ENCODE measurements around the gene DSC1.
"Not testable (repeated sequence)": the region's sequence is repeated elsewhere in the genome, so short reads cannot be mapped to it uniquely, and the experiment has no call there.

The DSC1 gene

DNA sequence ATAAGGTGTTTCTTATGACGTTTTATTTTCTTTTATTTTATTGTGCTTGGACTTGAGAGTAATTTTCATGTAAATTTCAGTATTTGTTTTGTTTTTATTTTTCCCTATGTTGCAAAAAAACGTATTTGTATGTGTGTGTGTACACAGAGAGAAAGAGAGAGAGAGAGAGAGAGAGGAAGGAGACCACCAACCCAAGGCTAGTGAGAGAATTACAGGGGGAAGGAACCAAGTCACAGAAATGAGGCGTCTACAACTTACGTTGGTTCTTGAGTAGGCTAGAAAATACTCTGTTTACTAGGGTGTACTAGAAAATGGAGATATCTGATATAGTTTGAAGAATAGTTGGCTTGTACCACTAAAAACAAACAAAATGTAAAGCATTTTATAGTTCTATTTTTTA lies 7.7 kb upstream of the DSC1 start:
- no peak for DNase-seq

DNA sequence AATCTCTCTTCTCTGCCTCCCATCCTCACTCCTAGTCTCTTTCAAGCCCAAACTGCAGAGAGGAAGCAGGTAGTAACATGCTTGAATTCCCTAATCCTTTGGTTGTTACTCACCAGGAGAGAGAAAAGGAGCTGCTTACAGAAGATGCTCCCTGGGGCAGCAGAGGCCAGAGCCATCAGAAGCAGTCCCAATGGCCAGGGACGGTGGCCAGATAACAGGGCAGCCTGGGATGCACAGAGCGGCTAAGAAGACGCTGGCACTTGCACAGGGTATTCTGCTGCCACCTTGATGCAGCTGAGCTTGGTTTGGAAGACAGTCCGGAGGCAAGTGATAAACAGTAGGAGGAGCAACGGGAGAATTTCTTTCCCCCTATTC lies 250 bp downstream of the DSC1 start:
- DNase-seq = no peak

DNA sequence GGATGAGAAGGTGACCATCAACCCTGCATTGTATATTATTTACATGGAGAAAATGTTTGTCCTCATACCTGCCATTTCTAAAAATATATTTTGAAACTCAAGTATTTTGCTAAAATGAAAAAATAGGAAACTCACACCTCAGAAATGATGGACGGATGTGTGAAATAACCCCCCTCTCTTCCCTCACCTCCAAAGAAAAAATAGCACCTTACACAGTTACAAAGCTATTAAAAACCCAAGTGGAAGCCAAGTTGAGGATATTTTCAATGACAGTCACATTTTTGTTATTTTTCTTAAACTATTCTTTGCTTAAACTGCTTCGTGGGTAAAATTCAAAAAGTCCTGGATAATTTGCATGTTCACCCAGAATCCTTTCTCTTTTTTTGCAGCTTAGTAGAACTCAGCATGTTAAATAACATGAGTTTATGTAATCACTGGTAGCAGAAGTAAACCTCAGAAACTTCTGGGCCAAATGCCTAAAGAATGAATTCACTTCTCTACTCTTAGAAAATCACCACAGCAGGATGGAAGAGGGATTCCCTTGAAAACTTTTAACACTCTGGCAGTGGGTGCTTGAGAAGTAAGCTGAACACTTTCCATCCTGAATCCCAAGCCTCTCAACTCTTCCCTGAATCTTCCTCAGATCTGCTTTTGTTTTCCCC lies 768 bp downstream of the DSC1 start:
- no peak for DNase-seq

DNA sequence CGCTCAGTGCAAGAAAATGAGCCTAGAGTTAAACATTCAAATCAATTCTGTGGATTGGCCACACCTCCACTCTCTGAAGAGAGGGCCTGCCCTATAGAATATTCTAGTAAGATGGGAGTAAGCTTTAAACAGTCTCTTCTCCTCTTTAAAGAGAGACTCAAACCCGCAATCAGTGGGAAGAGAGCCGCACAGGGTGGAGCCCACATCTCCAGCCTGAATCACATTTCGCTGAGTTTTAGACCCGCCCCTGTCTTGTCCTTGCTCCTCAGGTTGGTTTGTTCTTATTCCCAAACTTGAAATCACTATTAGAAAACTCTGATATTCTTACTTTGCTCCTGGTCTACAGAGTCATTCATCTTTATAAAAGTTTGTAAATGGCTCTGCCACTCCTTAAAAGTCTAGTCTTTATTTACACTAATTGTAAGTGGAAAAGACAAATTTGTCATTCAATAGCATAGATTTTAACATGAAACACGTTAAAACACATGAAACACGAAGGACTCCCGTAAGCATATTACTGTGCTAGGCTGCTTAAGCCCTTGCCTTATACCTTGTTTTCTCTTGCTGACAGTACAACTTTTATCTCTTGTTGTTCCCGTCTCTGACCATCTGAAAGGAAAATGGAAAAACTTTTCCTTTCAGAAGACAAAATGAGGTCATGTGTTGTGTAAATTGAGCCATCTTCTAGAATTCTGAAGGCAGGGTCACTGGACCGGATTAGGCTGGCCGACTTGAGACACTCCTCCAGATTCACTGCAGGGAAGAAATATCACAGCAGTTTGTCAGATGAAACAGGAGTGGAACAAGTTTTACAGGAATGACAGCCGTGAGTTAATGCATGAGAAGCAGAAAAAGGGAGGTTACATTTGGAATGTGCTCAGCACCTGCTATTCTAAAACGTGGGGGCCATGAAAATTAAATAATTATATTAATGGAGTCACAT lies 5.6 kb downstream of the DSC1 start:
- DNase-seq = no peak

DNA sequence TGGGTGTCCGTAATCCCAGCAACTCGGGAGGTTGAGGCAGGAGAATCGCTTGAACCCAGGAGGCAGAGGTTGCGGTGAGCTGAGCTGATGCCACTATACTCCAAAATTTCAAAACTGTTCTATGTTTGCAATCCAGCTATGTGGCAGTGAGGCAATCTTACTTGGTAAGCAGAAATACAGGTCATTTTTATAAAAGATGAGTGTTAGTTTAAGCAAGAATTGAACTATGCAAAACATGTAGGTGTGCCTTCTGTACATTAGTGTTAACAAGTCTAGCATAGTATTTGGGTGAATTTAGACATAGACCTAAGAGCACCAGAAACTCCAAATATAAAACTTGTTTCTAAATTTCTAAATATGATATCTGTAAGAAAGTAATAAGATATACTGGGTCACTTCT lies 7.2 kb downstream of the DSC1 start:
- no peak for DNase-seq

DNA sequence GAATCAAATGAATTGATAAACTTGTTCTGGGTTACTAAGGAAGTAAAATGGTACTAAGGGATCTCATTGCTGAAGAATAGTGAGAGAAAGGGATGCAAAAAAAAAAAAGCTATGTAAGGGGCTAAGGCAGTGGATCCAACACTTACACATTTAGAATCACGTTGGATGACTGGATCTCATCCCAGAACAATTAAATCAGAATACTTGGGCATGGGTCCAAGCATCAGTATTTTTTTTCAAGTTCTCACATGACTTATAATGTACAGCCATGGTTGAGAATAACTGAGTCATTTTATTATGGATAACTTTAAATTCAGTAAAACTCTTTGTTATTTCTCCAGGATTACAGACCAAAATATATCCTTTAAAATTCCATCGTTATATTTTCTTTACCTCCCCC lies 8.5 kb downstream of the DSC1 start:
- no peak for DNase-seq

DNA sequence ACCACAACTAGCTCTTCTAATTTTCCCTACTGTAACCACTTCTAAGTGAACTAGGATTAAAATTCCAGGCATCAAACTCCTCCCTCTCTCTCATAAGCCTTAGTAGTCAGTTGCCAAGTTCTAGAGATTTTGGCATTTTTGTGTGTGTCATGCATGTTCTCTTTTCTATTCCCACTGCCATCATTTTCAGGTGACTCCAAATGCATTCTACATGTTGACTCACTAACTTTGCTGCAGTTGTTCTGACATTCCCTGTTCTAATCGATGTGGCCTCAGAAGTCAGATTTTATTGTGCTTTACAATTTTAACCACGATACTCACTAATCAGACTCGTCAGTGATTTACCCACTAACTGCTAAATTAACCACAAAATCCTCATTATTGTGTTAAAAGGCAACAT lies 13.3 kb downstream of the DSC1 start:
- no peak for DNase-seq

DNA sequence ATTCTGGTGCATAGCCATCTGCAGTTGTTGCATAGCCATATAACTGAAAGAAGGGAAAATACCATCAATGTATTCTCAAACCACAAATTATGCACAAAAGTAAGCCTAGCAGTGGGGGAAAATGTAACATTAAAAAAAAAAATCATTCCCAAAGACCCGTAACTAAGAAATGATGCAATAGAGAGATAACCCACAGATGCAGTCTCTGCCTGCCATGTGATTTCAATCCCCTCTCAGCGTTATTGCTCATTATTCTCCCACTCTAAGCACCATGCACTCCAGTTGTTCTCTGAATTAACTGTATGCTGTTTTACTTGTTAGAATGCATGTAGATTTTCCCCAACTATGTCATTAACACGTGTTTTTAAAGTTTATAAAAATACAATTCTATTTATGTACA lies 14.1 kb downstream of the DSC1 start:
- DNase-seq = no peak

DNA sequence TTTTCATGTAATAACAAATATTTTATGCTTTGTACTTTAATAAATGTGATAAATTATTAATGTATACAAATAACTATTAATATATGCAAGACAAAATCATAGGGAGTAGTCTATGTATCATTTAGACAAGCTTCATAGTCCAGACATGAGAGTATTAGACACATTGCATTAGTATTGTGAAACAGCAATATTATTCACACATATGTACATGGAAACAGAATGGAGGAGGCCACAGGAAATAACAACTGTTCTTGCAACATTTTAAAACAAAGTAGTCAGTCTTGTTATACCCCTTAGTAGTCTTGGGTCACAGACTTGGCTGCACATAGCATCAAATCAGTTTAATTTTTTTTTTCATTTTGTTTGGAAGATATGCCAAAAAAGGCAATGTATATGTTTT lies 15.8 kb downstream of the DSC1 start:
- DNase-seq = no peak

DNA sequence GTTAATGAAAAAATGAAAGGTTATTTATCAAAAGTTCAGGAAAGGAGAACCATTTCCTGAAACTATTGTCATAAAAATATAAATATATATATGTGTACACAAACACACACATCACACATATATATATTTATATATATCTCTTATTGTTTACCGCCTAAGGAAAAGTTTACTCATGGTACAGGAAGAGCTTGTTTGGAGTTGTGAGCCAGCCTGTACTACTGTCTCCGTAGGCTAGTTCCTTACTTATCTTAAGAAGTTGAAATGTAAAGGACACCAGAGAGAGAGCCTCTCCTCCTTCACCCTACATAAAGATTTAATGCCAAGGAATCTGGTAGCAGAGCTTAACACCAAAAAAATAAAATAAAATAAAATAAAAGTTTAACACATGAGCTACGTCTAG lies 19.6 kb downstream of the DSC1 start:
- DNase-seq = no peak

DNA sequence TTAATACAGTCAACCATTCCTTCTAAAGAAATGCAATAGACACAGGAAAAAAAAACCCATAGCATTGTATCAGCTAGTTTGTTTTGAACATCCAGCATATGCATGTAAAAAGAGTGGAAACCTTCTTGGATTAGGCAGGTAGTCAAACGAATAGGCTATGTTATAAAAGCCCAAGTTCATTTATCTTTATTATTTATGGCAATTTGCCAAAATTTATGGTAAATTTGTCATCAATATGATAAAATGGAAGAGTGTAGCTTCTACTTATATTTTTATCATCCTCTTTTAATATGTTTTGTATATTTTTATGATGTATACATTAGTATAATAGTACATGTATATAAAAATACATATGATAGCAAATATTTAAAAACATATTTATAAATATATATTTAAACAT lies 23.9 kb downstream of the DSC1 start:
- DNase-seq = no peak

DNA sequence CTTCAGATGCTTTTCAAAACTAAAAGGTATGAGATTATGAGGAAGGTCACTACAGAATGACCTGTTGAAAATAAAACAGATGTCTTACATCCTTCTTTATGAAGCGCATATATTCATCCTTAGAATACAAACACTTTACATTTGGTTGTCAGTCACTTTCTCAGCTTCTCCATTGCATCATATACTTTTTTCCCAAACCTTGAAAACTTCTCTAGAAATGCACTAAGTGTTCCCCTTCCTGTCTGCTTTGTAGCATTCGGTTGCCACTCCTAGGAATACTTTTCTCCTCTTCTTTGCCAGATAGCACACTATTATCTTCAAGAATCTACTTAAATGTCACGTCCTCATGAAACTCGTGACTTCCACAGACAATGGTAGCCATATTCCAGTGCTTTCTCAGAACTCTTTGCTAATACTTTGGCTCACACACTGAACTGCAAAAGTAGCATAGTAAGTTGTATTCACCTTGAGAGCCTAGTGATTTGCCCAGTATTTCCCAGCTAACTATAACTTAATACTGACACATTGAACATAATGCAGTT lies 27.6 kb downstream of the DSC1 start:
- DNase-seq = no peak

DNA sequence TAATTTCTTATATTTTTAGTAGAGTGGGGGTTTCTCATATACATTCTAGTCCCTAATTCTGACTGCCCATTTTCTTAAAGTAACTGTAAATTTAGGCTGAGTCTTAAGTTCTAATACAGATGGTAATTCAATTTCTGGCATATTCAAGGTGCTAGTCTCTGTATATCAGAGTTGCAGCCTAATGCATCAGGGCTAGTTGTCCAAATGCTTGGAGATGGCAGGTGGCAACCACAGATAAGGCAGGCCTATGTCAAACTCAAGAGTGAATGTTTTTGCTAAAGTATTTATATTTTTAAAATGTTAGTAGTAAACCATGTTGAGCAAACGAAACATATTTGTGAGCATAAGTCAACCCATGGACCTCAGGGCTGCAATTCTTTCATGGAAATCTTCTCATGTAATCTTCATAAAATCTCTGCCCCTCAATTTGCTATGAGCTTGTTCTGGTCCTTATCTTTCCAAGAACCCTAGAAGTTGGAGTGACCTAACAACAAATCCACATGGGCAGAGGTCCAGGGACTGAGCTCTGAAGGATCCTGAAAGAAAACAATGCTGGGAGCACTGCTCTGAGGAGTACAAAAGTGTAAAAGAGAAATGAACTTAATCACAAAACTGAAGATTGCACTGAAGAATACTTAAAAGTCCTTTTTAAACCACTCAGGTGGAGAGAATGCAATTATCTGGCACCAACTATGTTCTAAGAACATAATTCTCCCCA lies 33.1 kb downstream of the DSC1 start:
- no peak for DNase-seq

DNA sequence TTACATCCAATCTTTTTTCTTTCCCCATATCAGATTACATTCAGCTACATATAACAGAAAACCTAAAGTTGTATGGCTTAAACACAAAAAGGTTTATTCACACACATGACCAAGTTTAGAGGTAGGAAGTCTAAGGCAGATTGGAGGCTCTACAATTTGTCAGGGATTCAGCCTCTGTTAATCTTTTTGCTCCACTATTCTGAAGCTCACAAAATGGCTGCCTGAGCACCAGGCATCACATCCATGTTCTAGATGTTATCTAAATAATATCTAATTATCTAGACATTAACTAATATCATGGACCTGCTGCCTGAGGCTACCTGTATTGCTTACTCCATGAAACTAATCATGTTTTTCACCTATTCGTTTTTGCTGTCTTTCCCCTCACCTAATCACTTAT lies 36.8 kb downstream of the DSC1 start:
- DNase-seq = no peak

DNA sequence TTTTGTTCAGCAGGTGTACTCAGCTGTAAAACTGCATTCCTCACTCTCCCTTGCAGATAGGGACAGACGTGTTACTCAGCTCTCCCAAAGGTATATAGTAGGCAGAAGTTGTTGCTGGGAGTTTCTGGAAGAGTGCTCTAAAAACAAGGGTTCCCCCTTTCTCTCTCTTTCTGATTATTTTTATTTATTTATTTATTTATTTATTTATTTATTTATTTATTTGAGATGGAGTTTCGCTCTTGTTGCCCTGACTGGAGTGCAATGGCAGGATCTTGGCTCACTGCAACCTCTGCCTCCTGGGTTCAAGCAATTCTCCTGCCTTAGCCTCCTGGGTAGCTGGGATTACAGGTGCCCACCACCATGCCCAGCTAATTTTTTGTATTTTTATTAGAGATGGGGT lies 39.5 kb downstream of the DSC1 start:
- DNase-seq = not testable (repeated sequence)

DNA sequence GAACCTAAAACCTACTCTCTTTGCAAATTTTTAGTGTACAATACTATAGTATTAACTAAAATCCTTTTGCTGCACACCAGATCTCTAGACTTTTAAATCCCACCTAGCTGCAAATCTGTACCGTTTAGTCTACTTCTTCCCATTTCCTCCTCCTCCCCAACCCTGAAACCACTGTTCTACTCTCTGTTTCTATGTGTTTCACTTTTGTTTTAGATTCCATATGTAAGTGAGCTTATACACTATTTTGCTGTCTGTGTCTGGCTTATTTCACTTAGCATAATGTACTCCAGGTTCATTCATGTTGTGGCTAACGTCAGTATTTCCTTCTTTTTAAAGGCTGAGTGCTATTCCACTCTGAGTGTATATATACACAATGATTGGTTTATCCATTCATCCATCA lies 42.1 kb downstream of the DSC1 start:
- no peak for DNase-seq

DNA sequence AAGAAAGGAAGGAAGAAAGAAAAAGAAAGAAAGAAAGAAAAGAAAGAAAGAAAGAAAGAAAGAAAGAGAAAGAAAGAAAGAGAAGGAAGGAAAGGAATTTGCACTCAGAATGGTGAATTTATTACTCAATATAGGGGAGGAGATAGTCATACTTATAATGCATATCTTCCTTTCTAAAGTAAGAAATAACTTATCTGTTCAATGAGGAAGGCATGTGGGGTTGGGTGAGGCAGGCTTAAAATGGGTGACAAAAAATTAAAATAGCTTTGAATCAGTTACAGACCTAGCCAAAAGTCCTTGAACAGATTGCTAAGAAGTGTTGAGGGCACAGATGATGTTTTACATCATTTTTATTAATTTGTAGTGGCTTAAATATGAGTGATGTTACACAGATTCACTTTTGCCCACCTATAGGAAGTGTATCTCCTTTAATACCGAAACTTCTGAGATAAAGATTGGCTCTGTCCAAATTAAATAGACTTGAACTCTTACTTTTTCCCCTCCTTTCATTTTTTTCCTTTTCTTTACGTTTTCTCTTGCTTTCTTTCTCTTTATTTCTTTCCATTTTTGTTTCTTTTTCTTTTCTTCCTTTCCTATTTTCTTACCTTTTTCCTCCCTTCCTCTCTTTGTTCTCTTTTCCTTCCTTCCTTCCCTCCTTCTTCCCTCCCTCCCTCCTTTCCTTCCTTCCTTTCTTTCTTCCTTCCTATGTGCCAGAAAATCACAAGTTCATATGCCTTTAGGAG lies 45.6 kb downstream of the DSC1 start:
- no peak for DNase-seq

DNA sequence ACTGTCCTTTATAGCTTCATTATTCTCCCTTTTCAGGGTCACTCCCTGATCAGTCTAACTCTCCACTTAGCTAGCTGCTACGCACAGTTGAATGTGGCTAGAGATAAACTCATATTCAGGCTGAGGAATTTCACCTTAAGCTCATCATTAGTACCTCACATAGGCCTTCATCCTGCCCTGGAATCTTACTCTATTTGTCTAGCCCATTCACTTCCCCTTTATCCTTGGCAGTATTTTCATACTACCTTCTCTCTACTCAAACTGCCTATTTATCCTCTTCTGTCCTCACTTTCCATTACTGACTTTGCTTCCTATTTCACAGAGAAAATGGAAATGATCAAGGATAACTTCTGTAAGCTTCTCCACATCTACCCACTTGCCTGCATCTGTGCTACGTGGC lies 49.9 kb downstream of the DSC1 start:
- no peak for DNase-seq

DNA sequence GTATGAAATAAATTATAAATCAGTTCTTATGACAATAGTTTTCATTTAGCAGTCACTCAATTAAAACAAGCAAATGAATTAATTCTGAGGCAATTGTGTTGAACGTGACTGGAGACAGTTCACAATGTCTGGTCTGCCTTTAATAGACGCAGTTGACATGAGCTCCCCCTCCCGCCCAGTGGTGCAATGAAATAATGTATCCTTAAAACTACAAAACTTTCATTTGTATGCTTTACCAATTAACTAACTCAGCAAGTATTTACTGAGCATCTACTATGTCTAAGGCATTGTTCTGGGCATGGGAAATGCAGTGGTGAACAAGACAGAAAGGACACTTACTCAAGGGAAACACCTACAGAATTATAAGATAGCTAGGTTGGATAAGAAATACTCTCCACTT lies 56.9 kb downstream of the DSC1 start:
- no peak for DNase-seq

DNA sequence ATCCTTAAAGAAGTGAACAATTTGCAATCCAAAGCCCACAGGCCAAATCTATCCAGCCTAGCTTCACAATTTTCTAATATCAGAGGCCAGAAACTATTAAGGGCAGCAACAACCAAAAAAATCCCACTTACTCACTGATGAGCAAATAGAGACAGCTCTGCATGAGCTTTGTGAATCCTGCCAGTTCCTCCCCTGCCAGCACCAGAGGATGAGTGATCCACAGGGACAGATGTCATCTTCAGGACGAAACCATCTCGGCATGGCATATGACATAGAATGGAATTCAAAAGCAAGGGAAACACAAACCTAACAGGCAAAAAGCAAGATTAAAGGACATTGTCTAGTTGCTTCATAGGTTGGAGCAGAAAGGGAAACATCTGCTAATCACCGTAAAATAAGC lies 58.2 kb downstream of the DSC1 start:
- no peak for DNase-seq

DNA sequence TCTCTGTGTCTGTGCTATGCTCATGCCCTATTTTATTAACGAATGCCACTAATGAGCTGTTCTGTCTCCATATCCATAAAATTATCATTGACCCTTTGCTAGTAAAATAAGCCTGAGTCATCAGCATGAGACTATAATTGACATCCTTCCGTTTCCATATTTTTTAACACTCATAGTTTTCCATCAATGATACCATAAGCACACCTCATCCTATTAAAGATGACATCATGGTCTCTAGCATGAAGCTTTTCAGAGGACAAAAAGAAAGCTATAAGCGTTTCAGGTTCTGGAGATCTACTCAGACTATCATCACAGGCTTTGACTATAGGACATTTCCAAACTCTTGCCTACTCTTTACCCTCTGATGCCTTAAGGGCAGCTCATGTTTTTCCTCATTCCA lies 59.2 kb downstream of the DSC1 start:
- DNase-seq = no peak

DNA sequence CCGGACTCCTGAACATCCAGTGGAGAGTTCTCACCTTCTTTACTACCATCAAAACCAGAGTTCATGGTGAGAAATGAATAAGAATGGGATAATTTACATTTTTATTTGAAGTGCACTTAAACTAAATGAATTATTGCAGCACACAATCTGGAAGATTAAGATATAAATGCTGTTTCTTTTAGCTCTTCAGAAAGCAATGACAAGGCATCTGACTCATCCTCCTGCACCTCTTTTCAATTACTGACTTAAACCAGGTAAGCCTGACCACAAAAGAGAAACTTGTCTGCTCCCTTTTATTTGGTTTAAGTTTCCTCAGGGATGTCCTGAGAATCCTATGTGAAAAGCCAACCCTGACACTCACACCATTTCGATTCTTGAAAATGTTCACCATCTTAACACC lies 59.7 kb downstream of the DSC1 start:
- no peak for DNase-seq

All from bone marrow (tissue), 2 donors.